ENCODE data around the gene CDYL. TPM values are rescaled to one million over a fixed set of nuclear protein-coding genes. Genes with fewer than 3 reads are reported as not detected.

The CDYL gene
- polyA plus RNA-seq, 1 experiment, result 21.9 TPM

DNA sequence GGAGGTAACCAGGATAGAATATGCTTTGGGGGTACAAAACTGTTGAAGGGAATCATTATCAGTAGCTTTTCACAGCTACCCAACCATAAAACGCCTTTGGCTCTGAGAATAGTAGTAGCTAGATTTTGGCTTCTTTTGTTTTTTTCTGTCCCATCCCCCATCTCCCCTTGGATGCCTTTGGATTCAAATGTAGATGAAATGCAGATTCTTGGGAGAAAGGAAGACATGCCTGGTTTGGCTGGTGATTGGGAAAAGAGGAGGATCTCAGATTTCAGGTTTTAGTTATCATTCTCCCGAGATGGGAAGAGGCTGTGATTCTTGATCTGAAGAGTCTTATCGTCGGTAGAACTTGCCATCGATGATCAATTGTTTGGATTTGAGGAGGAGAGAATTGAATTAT is 3.5 kb upstream of the CDYL start:
- H3K4me3 ChIP-seq (ENCODE audit: low read depth, low read length), result no peak overlapping the region
- H3K36me3 ChIP-seq (ENCODE audit: control insufficient read depth, insufficient read depth, low read length), result no peaks in the 10 kb centered on the region
- peaks cover 5% of the 10 kb centered on the region; the same call in 1 of the 2 replicates for H3K27me3 ChIP-seq (ENCODE audit: control insufficient read depth, insufficient read depth, low read length)
- DNase-seq (ENCODE audit: low read depth), result no peak
- ChIA-PET CTCF (no interaction called here), POLR2A (no interaction called here)
- TF ChIP-seq CTCF (IDR thresholded peaks at IDR 0.05; ENCODE audit: insufficient read depth, low read depth, low read length), result no peak

DNA sequence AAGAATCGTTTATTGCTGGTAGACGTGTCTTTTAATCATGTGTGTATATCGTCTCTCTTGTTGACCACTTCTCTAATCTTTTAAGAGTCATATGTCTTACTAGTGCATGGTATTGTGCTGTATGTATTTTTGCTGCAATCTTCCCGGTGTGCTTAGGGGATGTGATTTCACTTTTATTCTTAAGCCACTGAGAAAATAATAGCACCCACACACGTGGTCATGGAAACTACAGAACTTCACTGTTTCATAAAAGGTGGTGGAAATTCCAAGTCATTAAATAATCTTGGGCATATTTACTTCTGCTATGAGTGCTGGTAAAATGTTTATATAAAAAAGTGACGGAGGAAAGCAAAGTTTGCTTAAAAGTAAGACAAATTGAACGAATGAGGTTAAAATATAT is 3.0 kb upstream of the CDYL start:
- POLR2A ChIA-PET, result no interaction called here
- CTCF ChIA-PET, result no interaction called here
- H3K4me3 ChIP-seq (ENCODE audit: low read depth, low read length), result no peak overlapping the region
- no peak for DNase-seq (ENCODE audit: low read depth)
- no peak for TF ChIP-seq CTCF (IDR thresholded peaks at IDR 0.05; ENCODE audit: insufficient read depth, low read depth, low read length)
- H3K36me3 ChIP-seq (ENCODE audit: control insufficient read depth, insufficient read depth, low read length), result no peaks in the 10 kb centered on the region
- H3K27me3 ChIP-seq (ENCODE audit: control insufficient read depth, insufficient read depth, low read length), result peaks cover 5% of the 10 kb centered on the region; the same call in 1 of the 2 replicates

DNA sequence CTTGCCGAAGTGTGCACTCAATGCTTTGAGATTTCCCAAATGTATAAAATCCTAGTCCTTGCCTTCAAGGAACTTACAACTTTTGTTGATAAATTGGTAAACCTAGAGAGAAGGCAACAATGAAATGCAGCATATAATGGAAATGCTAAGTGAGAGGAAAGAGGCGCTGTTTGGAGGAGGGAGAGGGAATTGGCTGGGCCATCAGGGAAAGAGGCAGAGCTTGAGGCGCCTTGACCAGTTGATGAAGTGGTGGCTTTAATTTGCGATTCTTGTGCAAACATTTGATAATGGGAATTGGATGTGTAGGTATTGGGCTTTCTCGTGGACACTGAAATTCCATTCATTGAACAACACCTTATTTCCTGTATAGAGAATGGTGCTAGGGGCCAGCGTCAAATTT is 1.9 kb upstream of the CDYL start:
- Histone ChIP-seq H3K36me3 (ENCODE audit: control insufficient read depth, insufficient read depth, low read length) (no peaks in the 10 kb centered on the region), H3K27me3 (ENCODE audit: control insufficient read depth, insufficient read depth, low read length) (peaks cover 5% of the 10 kb centered on the region; the same call in 1 of the 2 replicates), H3K4me3 (ENCODE audit: low read depth, low read length) (no peak overlapping the region)
- TF ChIP-seq CTCF (IDR thresholded peaks at IDR 0.05; ENCODE audit: insufficient read depth, low read depth, low read length), result no peak
- POLR2A ChIA-PET, result no interaction called here
- no peak for DNase-seq (ENCODE audit: low read depth)
- CTCF ChIA-PET, result no interaction called here

- ChIA-PET POLR2A (no interaction called here), CTCF (no interaction called here)
- Histone ChIP-seq H3K36me3 (ENCODE audit: control insufficient read depth, insufficient read depth, low read length) (no peaks in the 10 kb centered on the region), H3K27me3 (ENCODE audit: control insufficient read depth, insufficient read depth, low read length) (peaks cover 5% of the 10 kb centered on the region; the same call in 1 of the 2 replicates), H3K4me3 (ENCODE audit: low read depth, low read length) (peak overlapping the region; percentile 44)
- TF ChIP-seq CTCF (IDR thresholded peaks at IDR 0.05; ENCODE audit: insufficient read depth, low read depth, low read length), result no peak
- DNase-seq (ENCODE audit: low read depth), result no peak
Measured at GRCh38 chr6:4774715-4775493, 1.3 kb upstream of the CDYL start.

DNA sequence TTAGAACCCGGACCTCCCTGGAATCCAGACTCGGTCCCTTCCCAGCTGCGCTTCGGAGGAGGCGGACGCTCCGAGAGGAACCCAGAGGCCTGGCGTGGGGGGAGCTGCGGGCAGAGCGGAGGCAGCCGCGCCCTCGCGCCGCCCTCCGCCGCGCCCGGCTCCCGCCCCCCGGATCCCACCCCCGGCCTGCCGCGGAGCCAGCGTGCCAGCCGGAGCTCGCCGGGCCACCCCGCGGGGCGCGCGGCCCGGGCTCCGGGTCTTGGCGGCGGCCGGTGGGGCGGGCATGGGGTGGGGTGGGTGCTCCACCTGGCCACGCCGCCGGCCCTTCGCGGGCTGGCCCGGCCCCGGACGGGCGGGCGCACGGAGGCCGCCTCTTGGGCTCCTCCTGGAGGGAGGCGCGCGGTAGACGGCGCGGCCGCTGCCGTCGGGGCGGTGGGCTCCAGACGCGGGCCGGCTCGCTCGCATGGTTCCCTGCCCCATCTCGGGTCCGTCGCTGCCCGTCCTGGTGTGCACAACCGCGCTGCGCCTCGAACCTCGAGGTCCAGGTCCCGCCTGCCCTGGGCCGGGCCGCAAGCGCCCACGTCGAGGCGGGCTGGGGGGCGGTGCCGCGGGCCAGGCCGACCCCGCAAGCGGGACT is 592 bp upstream of the CDYL start:
- CTCF ChIA-PET, result no interaction called here
- H3K36me3 ChIP-seq (ENCODE audit: control insufficient read depth, insufficient read depth, low read length), result no peaks in the 10 kb centered on the region
- H3K27me3 ChIP-seq (ENCODE audit: control insufficient read depth, insufficient read depth, low read length), result peaks cover 5% of the 10 kb centered on the region; the same call in 1 of the 2 replicates
- DNase-seq (ENCODE audit: low read depth), result peak; percentile 9
- TF ChIP-seq CTCF (IDR thresholded peaks at IDR 0.05; ENCODE audit: insufficient read depth, low read depth, low read length), result no peak
- POLR2A ChIA-PET, result no interaction called here
- peak overlapping the region; percentile 50 for H3K4me3 ChIP-seq (ENCODE audit: low read depth, low read length)
